Astrocyte of the cerebellum (primary cell): ENCODE results near the gene LIF.

Experiments
- DNase-seq: peaks from one replicate; pipeline ENCODE4 v3.0.0-alpha.2; 2011; ENCODE audit warnings: low read depth
- H3K4me3 ChIP-seq: 2 replicates; pipeline ENCODE4 v1.5.1; 2011; ENCODE audit warnings: mild to moderate bottlenecking, low read depth, low read length, moderate library complexity
- CTCF ChIP-seq: IDR thresholded peaks from 2 replicates; pipeline ENCODE4 v1.5.1; 2012; ENCODE audit warnings: low read length, low read depth, moderate library complexity, mild to moderate bottlenecking; ENCODE audit errors: missing control alignments
- in situ Hi-C: cut with HindIII; loops from 2 replicates; pipeline ENCODE4 v1.10.0; 2017; ENCODE audit warnings: low sequenced_read_pairs

The LIF gene

GRCh38 chr22:30226192-30226832 lies 20.2 kb downstream of the LIF start:
- DNase-seq, result no peak
- in situ Hi-C loops, result no loop called here
- no peak for TF ChIP-seq CTCF
- no peak overlapping the region for H3K4me3 ChIP-seq

GRCh38 chr22:30225220-30225927 lies 21.2 kb downstream of the LIF start:
- no peak overlapping the region for H3K4me3 ChIP-seq
- in situ Hi-C loops, result no loop called here
- no peak for TF ChIP-seq CTCF
- DNase-seq, result no peak

- no peak for TF ChIP-seq CTCF
- no peak overlapping the region for H3K4me3 ChIP-seq
- DNase-seq, result no peak
- in situ Hi-C loops, result no loop called here
Observed at GRCh38 chr22:30224161-30224857, 22.2 kb downstream of the LIF start.

- in situ Hi-C loops, result no loop called here
- H3K4me3 ChIP-seq, result no peak overlapping the region
- no peak for DNase-seq
- TF ChIP-seq CTCF, result no peak
Observed at GRCh38 chr22:30223303-30223702, 23.3 kb downstream of the LIF start.

- H3K4me3 ChIP-seq, result no peak overlapping the region
- DNase-seq, result no peak
- in situ Hi-C loops, result no loop called here
- TF ChIP-seq CTCF, result no peak
Observed at GRCh38 chr22:30222321-30222720, 24.2 kb downstream of the LIF start.

- DNase-seq, result no peak
Observed at GRCh38 chr22:30221121-30221992, 25.2 kb downstream of the LIF start.

More at GRCh38 chr22:30221121-30221992, 25.2 kb downstream of the LIF start:
- H3K4me3 ChIP-seq, result no peak overlapping the region
- TF ChIP-seq CTCF, result no peak
- in situ Hi-C loops, result no loop called here
